GM23338 (cell line): ENCODE measurements around the gene GALNT14. TPM values are rescaled to one million over a fixed set of nuclear protein-coding genes. Genes with fewer than 3 reads are reported as not detected.

Experiments used
- ATAC-seq: fragments of 200-7000 bp; cut with Tn5 transposase; 3 replicates; pipeline ENCODE4 v1.9.1; 2020
- DNase-seq: peaks from one replicate; pipeline ENCODE4 v3.0.0-alpha.2; 2015; ENCODE audit warnings: low spot score
- H2AFZ ChIP-seq: fragments of 200-600 bp; sonication (generic); 2 replicates; pipeline ENCODE4 v1.8.0; 2016; ENCODE audit warnings: antibody characterized with exemption, mild to moderate bottlenecking, moderate library complexity
- H3F3A ChIP-seq: fragments of 200-600 bp; sonication (generic); replicated peaks from 2 replicates; pipeline ENCODE4 v1.8.0; 2017; ENCODE audit warnings: antibody characterized with exemption, mixed run types, low read depth
- H3K27ac ChIP-seq: fragments of 200-600 bp; sonication (generic); 2 replicates; pipeline ENCODE4 v1.6.1; 2016; ENCODE audit warnings: low read depth
- H3K27me3 ChIP-seq: fragments of 200-600 bp; sonication (generic); 2 replicates; pipeline ENCODE4 v1.8.0; 2016; ENCODE audit warnings: mild to moderate bottlenecking, mixed run types, moderate library complexity; ENCODE audit not compliant: insufficient read depth
- H3K36me3 ChIP-seq: fragments of 200-600 bp; sonication (generic); 2 replicates; pipeline ENCODE4 v1.8.0; 2016; ENCODE audit warnings: mild to moderate bottlenecking; ENCODE audit not compliant: insufficient read depth
- H3K4me1 ChIP-seq: fragments of 200-600 bp; sonication (generic); 2 replicates; pipeline ENCODE4 v1.8.0; 2016; ENCODE audit warnings: mild to moderate bottlenecking, moderate library complexity; ENCODE audit not compliant: insufficient read depth
- H3K4me2 ChIP-seq: fragments of 200-600 bp; sonication (generic); 2 replicates; pipeline ENCODE4 v1.7.1; 2017; ENCODE audit warnings: mixed run types
- H3K4me3 ChIP-seq: fragments of 200-600 bp; sonication (generic); 2 replicates; pipeline ENCODE4 v1.6.1; 2016; ENCODE audit warnings: mixed run types
- H3K79me2 ChIP-seq: fragments of 200-600 bp; sonication (generic); replicated peaks from 2 replicates; pipeline ENCODE4 v1.8.0; 2017; ENCODE audit warnings: mild to moderate bottlenecking; ENCODE audit not compliant: insufficient read depth
- H3K9me2 ChIP-seq: fragments of 200-600 bp; sonication (generic); 2 replicates; pipeline ENCODE4 v1.8.0; 2017; ENCODE audit not compliant: insufficient read depth
- H4K20me1 ChIP-seq: fragments of 200-600 bp; sonication (generic); replicated peaks from 2 replicates; pipeline ENCODE4 v1.8.0; 2017; ENCODE audit warnings: mild to moderate bottlenecking; ENCODE audit not compliant: insufficient read depth
- H3K27ac Mint-ChIP-seq: 2 replicates; pipeline ENCODE4 v1.8.0; 2020; ENCODE audit warnings: inconsistent platforms, mild to moderate bottlenecking, moderate library complexity, mixed read lengths
- H3K27me3 Mint-ChIP-seq: 3 replicates; pipeline ENCODE4 v1.8.0; 2022; ENCODE audit warnings: low read depth, mild to moderate bottlenecking, moderate library complexity, mixed read lengths, inconsistent platforms; ENCODE audit not compliant: insufficient read depth, poor library complexity
- H3K36me3 Mint-ChIP-seq: 3 replicates; pipeline ENCODE4 v1.8.0; 2021; ENCODE audit warnings: low read depth, mild to moderate bottlenecking, inconsistent platforms, moderate library complexity, mixed read lengths
- H3K4me1 Mint-ChIP-seq: 3 replicates; pipeline ENCODE4 v1.8.0; 2020; ENCODE audit warnings: mild to moderate bottlenecking, inconsistent platforms, mixed read lengths
- H3K4me3 Mint-ChIP-seq: 3 replicates; pipeline ENCODE4 v1.8.0; 2021; ENCODE audit warnings: moderate library complexity, mild to moderate bottlenecking, inconsistent platforms, mixed read lengths
- H3K9me3 Mint-ChIP-seq: 3 replicates; pipeline ENCODE4 v1.8.0; 2020; ENCODE audit warnings: moderate library complexity, mild to moderate bottlenecking, inconsistent platforms, mixed read lengths
- CTCF ChIP-seq, 2 experiments: fragments of 200-600 bp in 1 of 2; sonication (generic) in 1 of 2; conservative IDR thresholded peaks; 2 replicates each; pipeline versions ENCODE4 v1.5.1 to v1.6.1; 2016 to 2017; ENCODE audit warnings: antibody characterized with exemption in 2 of 2, low read depth in 2 of 2, mild to moderate bottlenecking in 2 of 2, moderate library complexity in 1 of 2
- ETS1 ChIP-seq: IDR thresholded peaks from 2 replicates; pipeline ENCODE4 v1.6.1; 2016; ENCODE audit warnings: antibody characterized with exemption
- EZH2 ChIP-seq: fragments of 200-600 bp; sonication (generic); IDR thresholded peaks from one replicate; pipeline ENCODE4 v1.8.0; 2017; ENCODE audit warnings: antibody characterized with exemption, mild to moderate bottlenecking, low read depth; ENCODE audit not compliant: unreplicated experiment
- JUNB ChIP-seq: IDR thresholded peaks from one replicate; pipeline ENCODE4 v1.6.1; 2016; ENCODE audit warnings: antibody characterized with exemption; ENCODE audit not compliant: unreplicated experiment
- POLR2AphosphoS5 ChIP-seq: IDR thresholded peaks from 2 replicates; pipeline ENCODE4 v1.6.1; 2016; ENCODE audit warnings: antibody characterized with exemption, low read depth
- STAT1 ChIP-seq: IDR thresholded peaks from one replicate; pipeline ENCODE4 v1.6.1; 2016; ENCODE audit warnings: antibody characterized with exemption; ENCODE audit not compliant: unreplicated experiment
- ZNF462 ChIP-seq: fragments of 250-450 bp; sonication (Bioruptor Pico); IDR thresholded peaks from 2 replicates; pipeline ENCODE4 v1.5.0; 2020; ENCODE audit warnings: mild to moderate bottlenecking, moderate library complexity
- polyA plus RNA-seq: library from polyadenylated mRNA; unstranded; fragments of >200 nt; fragmentation: Nextera tagmentation; extraction: Ambion mirVana; gene quantifications from 2 replicates; pipeline ENCODE4 v1.2.1, GENCODE V29; 2016
- total RNA-seq: library from RNA; depleted of rRNA; stranded (reverse); fragments of >200 nt; shearing (Covaris generic); gene quantifications from 2 replicates; pipeline ENCODE4 v1.2.3, GENCODE V29; 2014

The GALNT14 gene
- total and polyA plus RNA-seq, 2 experiments from 2014 or later, result 5.4 to 7.7 TPM

- TF ChIP-seq ZNF462 (CRISPR knock-in tag) (no peak), EZH2 (no peak), STAT1 (no peak), POLR2AphosphoS5 (no peak), JUNB (no peak), ETS1 (no peak)
Observed at GRCh38 chr2:31027549-31027948, 110.7 kb downstream of the GALNT14 start (continued).

DNA sequence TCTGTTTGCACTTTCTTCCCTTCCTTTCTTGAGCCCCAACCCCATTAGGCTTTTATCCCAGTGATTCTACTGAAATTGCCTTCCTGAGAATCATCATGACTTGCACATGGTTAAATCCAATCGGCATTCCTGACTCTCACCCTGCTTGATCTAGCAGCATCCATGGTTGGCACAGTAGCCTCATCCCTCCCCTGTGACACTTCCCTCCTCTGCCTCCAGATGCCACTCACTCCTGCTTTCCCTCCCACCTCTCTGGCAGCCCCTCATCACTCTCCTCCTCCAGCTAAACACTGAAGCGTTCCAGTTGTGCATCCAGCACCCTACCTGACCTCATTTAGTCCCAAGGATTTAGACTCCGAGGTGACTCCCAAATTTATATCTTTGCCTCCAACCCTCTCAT is 114.7 kb downstream of the GALNT14 start:
- H3K36me3 Mint-ChIP-seq, result no peaks in the 10 kb centered on the region; the same call in 2 of the 3 replicates
- ATAC-seq, result 0 out of 3 replicates have a peak, but pooled peaks have one; percentile 33

More for the DNA sequence above, 114.7 kb downstream of the GALNT14 start:
- Histone ChIP-seq H3K4me3 (no peak overlapping the region), H2AFZ (no peak overlapping the region), H3K27me3 (no peaks in the 10 kb centered on the region), H3F3A (no peaks in the 10 kb centered on the region), H3K79me2 (no peaks in the 10 kb centered on the region), H3K4me2 (no peak overlapping the region), H3K4me1 (no peaks in the 10 kb centered on the region), H4K20me1 (no peaks in the 10 kb centered on the region), H3K27ac (no peak overlapping the region), H3K9me2 (0 out of 2 replicates have a peak, but pooled peaks cover 3% of the 10 kb centered on the region), H3K36me3 (no peaks in the 10 kb centered on the region)
- DNase-seq, result no peak
- TF ChIP-seq ZNF462 (CRISPR knock-in tag) (no peak), CTCF (conservative IDR thresholded peaks at IDR 0.05; ENCODE audit: low read depth in 2 of 2) (0 out of 4 replicates have a peak, but pooled peaks of 1 of the 2 experiments have one; percentile 0)
- H3K4me3 Mint-ChIP-seq, result no peak overlapping the region
- peaks cover 17% of the 10 kb centered on the region for H3K4me1 Mint-ChIP-seq
- H3K27me3 Mint-ChIP-seq, result peaks cover 2% of the 10 kb centered on the region
- H3K9me3 Mint-ChIP-seq, result no peaks in the 10 kb centered on the region
- H3K27ac Mint-ChIP-seq, result no peak overlapping the region
